ENCODE measurements around the gene ANKRD35. TPM values are rescaled to one million over a fixed set of nuclear protein-coding genes. Genes with fewer than 3 reads are reported as not detected.
A peak's percentile ranks its signal among the peaks of the same experiment; 100 is the strongest.

The ANKRD35 gene
- total RNA-seq, 5 donors from 2014 or later (not counting 1 experiment from before 2014, with no cell fraction given), result 0.09 TPM; not detected in 4

- POLR2A ChIA-PET, result no interaction called here
- Histone ChIP-seq H3K36me3 (ENCODE audit: control insufficient read depth in 2 of 2, extremely low read depth in 1 of 2, insufficient read depth in 1 of 2, low read length in 1 of 2) (no peaks in the 10 kb centered on the region), H3K9me3 (no peaks in the 10 kb centered on the region), H3K27ac (ENCODE audit: low read length) (no peak overlapping the region), H3K4me3 (ENCODE audit: control insufficient read depth in 1 of 2, extremely low read depth in 1 of 2, low read length in 1 of 2) (no peak overlapping the region), H3K27me3 (replicated peaks in 1 of 2; ENCODE audit: control insufficient read depth in 2 of 2, extremely low read depth in 1 of 2, insufficient read depth in 2 of 2, low read length in 1 of 2) (peaks cover 3 to 9% of the 10 kb centered on the region in 2 experiments), H3K4me1 (ENCODE audit: control insufficient read depth in 1 of 2, extremely low read depth in 1 of 2, insufficient read depth in 2 of 2, low read length in 2 of 2) (peaks cover 0 to 17% of the 10 kb centered on the region in 2 experiments)
- no CpG with 5 or more reads among the region's 3 CpGs for WGBS (ENCODE audit: insufficient coverage)
- Mint-ChIP-seq H3K4me1 (peaks cover 9 to 17% (median 14%) of the 10 kb centered on the region in 3 donors), H3K4me3 (no peak overlapping the region), H3K27ac (no peak overlapping the region), H3K27me3 (peaks cover 6 to 7% of the 10 kb centered on the region in 2 donors), H3K9me3 (no peaks in the 10 kb centered on the region), H3K36me3 (no peaks in the 10 kb centered on the region)
- CTCF ChIA-PET, result interaction anchor here in 1 of 2 donors (0.7 kb wide), 1 partner anchor 127 kb away, joined by 5 read pairs; no protein-coding TSS in a partner anchor
- DNase-seq (no peak), ATAC-seq (replicated peaks in 1 of 4) (no peak)
Observed at GRCh38 chr1:145889722-145890121, 4.1 kb upstream of the ANKRD35 start.

GRCh38 chr1:145887631-145888030, 2.0 kb upstream of the ANKRD35 start:
- ChIA-PET POLR2A (no interaction called here), CTCF (interaction anchor here in 1 of 2 donors (0.7 kb wide), 1 partner anchor 104 kb away, joined by 3 read pairs; no protein-coding TSS in a partner anchor)
- 100% methylated on average over 1 of the region's 5 CpGs for WGBS (ENCODE audit: insufficient coverage)
- DNase-seq, result no peak
- H3K27ac ChIP-seq (ENCODE audit: low read length), result no peak overlapping the region
- Mint-ChIP-seq H3K27me3 (peaks cover 17 to 20% of the 10 kb centered on the region in 2 donors), H3K4me1 (peaks cover 12 to 20% (median 16%) of the 10 kb centered on the region in 3 donors), H3K27ac (no peak overlapping the region), H3K4me3 (peak overlapping the region in 2 of 3 donors; percentile 17 to 73), H3K9me3 (no peaks in the 10 kb centered on the region), H3K36me3 (no peaks in the 10 kb centered on the region)
- H3K9me3 ChIP-seq, result no peaks in the 10 kb centered on the region
- H3K4me3 ChIP-seq (ENCODE audit: control insufficient read depth in 1 of 2, extremely low read depth in 1 of 2, low read length in 1 of 2), result no peak overlapping the region
- ATAC-seq (replicated peaks in 1 of 4), result no peak
- H3K4me1 ChIP-seq (ENCODE audit: control insufficient read depth in 1 of 2, extremely low read depth in 1 of 2, insufficient read depth in 2 of 2, low read length in 2 of 2), result peaks cover 0 to 17% of the 10 kb centered on the region in 2 experiments
- H3K27me3 ChIP-seq (replicated peaks in 1 of 2; ENCODE audit: control insufficient read depth in 2 of 2, extremely low read depth in 1 of 2, insufficient read depth in 2 of 2, low read length in 1 of 2), result peaks cover 3 to 14% of the 10 kb centered on the region in 2 experiments
- H3K36me3 ChIP-seq (ENCODE audit: control insufficient read depth in 2 of 2, extremely low read depth in 1 of 2, insufficient read depth in 1 of 2, low read length in 1 of 2), result no peaks in the 10 kb centered on the region

- no peak overlapping the region for H3K27ac Mint-ChIP-seq
- H3K9me3 ChIP-seq, result no peaks in the 10 kb centered on the region
Observed at GRCh38 chr1:145886816-145887215, 1.1 kb upstream of the ANKRD35 start.

GRCh38 chr1:145886390-145886789, 724 bp upstream of the ANKRD35 start:
- no peak overlapping the region for H3K27ac Mint-ChIP-seq
- no peaks in the 10 kb centered on the region for H3K9me3 Mint-ChIP-seq
- ChIA-PET POLR2A (interaction anchor here (0.6 to 0.7 kb wide), 2 partner anchors 36 to 120 kb away, joined by 3 to 6 read pairs; no protein-coding TSS in a partner anchor), CTCF (interaction anchor here in 1 of 2 donors (0.8 to 1.6 kb wide), 4 partner anchors 28 to 41 kb away, joined by 3 to 5 read pairs (median 4); partner anchors contain the start of genes NUDT17, PIAS3 and RBM8A)
- H3K27me3 Mint-ChIP-seq, result peaks cover 19 to 22% of the 10 kb centered on the region in 2 donors
- H3K4me3 Mint-ChIP-seq, result peak overlapping the region; percentile 73 to 82 (median 80)
- Histone ChIP-seq H3K27me3 (replicated peaks in 1 of 2; ENCODE audit: control insufficient read depth in 2 of 2, extremely low read depth in 1 of 2, insufficient read depth in 2 of 2, low read length in 1 of 2) (peaks cover 3 to 18% of the 10 kb centered on the region in 2 experiments), H3K4me3 (ENCODE audit: control insufficient read depth in 1 of 2, extremely low read depth in 1 of 2, low read length in 1 of 2) (peak overlapping the region; percentile 54 to 77), H3K36me3 (ENCODE audit: control insufficient read depth in 2 of 2, extremely low read depth in 1 of 2, insufficient read depth in 1 of 2, low read length in 1 of 2) (no peaks in the 10 kb centered on the region), H3K4me1 (ENCODE audit: control insufficient read depth in 1 of 2, extremely low read depth in 1 of 2, insufficient read depth in 2 of 2, low read length in 2 of 2) (peaks cover 0 to 17% of the 10 kb centered on the region in 2 experiments), H3K27ac (ENCODE audit: low read length) (no peak overlapping the region), H3K9me3 (no peaks in the 10 kb centered on the region)
- WGBS (ENCODE audit: insufficient coverage), result 40% methylated on average over 5 of the region's 11 CpGs
- no peaks in the 10 kb centered on the region for H3K36me3 Mint-ChIP-seq
- ATAC-seq (replicated peaks in 1 of 4) (peak in 2 of 4 experiments; percentile 3 to 7), DNase-seq (no peak)
- H3K4me1 Mint-ChIP-seq, result peaks cover 12 to 20% (median 16%) of the 10 kb centered on the region in 3 donors

More at GRCh38 chr1:145886816-145887215, 1.1 kb upstream of the ANKRD35 start:
- WGBS (ENCODE audit: insufficient coverage), result 52% methylated on average over 4 of the region's 8 CpGs
- ATAC-seq (replicated peaks in 1 of 4) (no peak), DNase-seq (no peak)
- H3K27me3 ChIP-seq (replicated peaks in 1 of 2; ENCODE audit: control insufficient read depth in 2 of 2, extremely low read depth in 1 of 2, insufficient read depth in 2 of 2, low read length in 1 of 2), result peaks cover 3 to 18% of the 10 kb centered on the region in 2 experiments
- no peaks in the 10 kb centered on the region for H3K36me3 ChIP-seq (ENCODE audit: control insufficient read depth in 2 of 2, extremely low read depth in 1 of 2, insufficient read depth in 1 of 2, low read length in 1 of 2)
- peaks cover 19 to 22% of the 10 kb centered on the region in 2 donors for H3K27me3 Mint-ChIP-seq
- CTCF ChIA-PET, result interaction anchor here in 1 of 2 donors (0.5 to 1.6 kb wide), 4 partner anchors 8 to 41 kb away, joined by 3 to 5 read pairs (median 4); partner anchors contain the start of genes NUDT17 and PIAS3
- POLR2A ChIA-PET, result no interaction called here
- no peak overlapping the region for H3K27ac ChIP-seq (ENCODE audit: low read length)
- H3K4me1 Mint-ChIP-seq, result peaks cover 12 to 20% (median 16%) of the 10 kb centered on the region in 3 donors
- H3K4me3 Mint-ChIP-seq, result peak overlapping the region; percentile 58 to 73 (median 72)
- H3K4me3 ChIP-seq (ENCODE audit: control insufficient read depth in 1 of 2, extremely low read depth in 1 of 2, low read length in 1 of 2), result no peak overlapping the region
- no peaks in the 10 kb centered on the region for H3K36me3 Mint-ChIP-seq
- peaks cover 0 to 17% of the 10 kb centered on the region in 2 experiments for H3K4me1 ChIP-seq (ENCODE audit: control insufficient read depth in 1 of 2, extremely low read depth in 1 of 2, insufficient read depth in 2 of 2, low read length in 2 of 2)
- H3K9me3 Mint-ChIP-seq, result no peaks in the 10 kb centered on the region

GRCh38 chr1:145884675-145885074, 991 bp downstream of the ANKRD35 start:
- Histone ChIP-seq H3K27me3 (replicated peaks in 1 of 2; ENCODE audit: control insufficient read depth in 2 of 2, extremely low read depth in 1 of 2, insufficient read depth in 2 of 2, low read length in 1 of 2) (peaks cover 3 to 18% of the 10 kb centered on the region in 2 experiments), H3K9me3 (no peaks in the 10 kb centered on the region), H3K4me3 (ENCODE audit: control insufficient read depth in 1 of 2, extremely low read depth in 1 of 2, low read length in 1 of 2) (no peak overlapping the region), H3K27ac (ENCODE audit: low read length) (no peak overlapping the region), H3K36me3 (ENCODE audit: control insufficient read depth in 2 of 2, extremely low read depth in 1 of 2, insufficient read depth in 1 of 2, low read length in 1 of 2) (no peaks in the 10 kb centered on the region), H3K4me1 (ENCODE audit: control insufficient read depth in 1 of 2, extremely low read depth in 1 of 2, insufficient read depth in 2 of 2, low read length in 2 of 2) (peaks cover 0 to 17% of the 10 kb centered on the region in 2 experiments)
- Mint-ChIP-seq H3K27me3 (peaks cover 19 to 22% of the 10 kb centered on the region in 2 donors), H3K9me3 (no peaks in the 10 kb centered on the region), H3K4me1 (peaks cover 12 to 20% (median 16%) of the 10 kb centered on the region in 3 donors), H3K27ac (peak overlapping the region in 1 of 2 donors; percentile 48), H3K4me3 (peak overlapping the region; percentile 73 to 82 (median 80)), H3K36me3 (no peaks in the 10 kb centered on the region)
- POLR2A ChIA-PET, result interaction anchor here in 1 of 2 donors (0.6 kb wide), 1 partner anchor 135 kb away, joined by 4 read pairs; no protein-coding TSS in a partner anchor
- DNase-seq (no peak), ATAC-seq (replicated peaks in 1 of 4) (no peak)
- WGBS (ENCODE audit: insufficient coverage), result 81% methylated on average over 1 of the region's 1 CpG
- CTCF ChIA-PET, result no interaction called here

GRCh38 chr1:145879775-145880174, 5.9 kb downstream of the ANKRD35 start:
- Mint-ChIP-seq H3K27ac (no peak overlapping the region), H3K9me3 (no peaks in the 10 kb centered on the region), H3K27me3 (peaks cover 17 to 18% of the 10 kb centered on the region in 2 donors), H3K4me3 (no peak overlapping the region), H3K4me1 (peaks cover 3% of the 10 kb centered on the region in 3 donors), H3K36me3 (no peaks in the 10 kb centered on the region)
- ChIA-PET POLR2A (no interaction called here), CTCF (interaction anchor here (0.5 to 0.6 kb wide), 2 partner anchors 33 to 127 kb away, joined by 3 to 7 read pairs; no protein-coding TSS in a partner anchor)
- Histone ChIP-seq H3K36me3 (ENCODE audit: control insufficient read depth in 2 of 2, extremely low read depth in 1 of 2, insufficient read depth in 1 of 2, low read length in 1 of 2) (no peaks in the 10 kb centered on the region), H3K4me3 (ENCODE audit: control insufficient read depth in 1 of 2, extremely low read depth in 1 of 2, low read length in 1 of 2) (no peak overlapping the region), H3K27ac (ENCODE audit: low read length) (no peak overlapping the region), H3K4me1 (ENCODE audit: control insufficient read depth in 1 of 2, extremely low read depth in 1 of 2, insufficient read depth in 2 of 2, low read length in 2 of 2) (no peaks in the 10 kb centered on the region), H3K27me3 (replicated peaks in 1 of 2; ENCODE audit: control insufficient read depth in 2 of 2, extremely low read depth in 1 of 2, insufficient read depth in 2 of 2, low read length in 1 of 2) (peaks cover under 1 to 17% of the 10 kb centered on the region in 2 experiments), H3K9me3 (no peaks in the 10 kb centered on the region)
- 71% methylated on average over 2 of the region's 5 CpGs for WGBS (ENCODE audit: insufficient coverage)
- no peak for DNase-seq
- no peak for ATAC-seq (replicated peaks in 1 of 4)

All from T-cell (primary cell).